Subcutaneous adipose tissue (tissue), 4 donors: ENCODE measurements around the gene RAP1GDS1. TPM values are rescaled to one million over a fixed set of nuclear protein-coding genes. Genes with fewer than 3 reads are reported as not detected.

ENCODE experiments used
- CTCF ChIP-seq: fragments of 450-650 bp; IDR thresholded peaks from one replicate; pipeline ENCODE4 v1.5.1; 2016; ENCODE audit warnings: low read depth, mild to moderate bottlenecking, control low read depth, antibody characterized with exemption, moderate library complexity
- total RNA-seq, 4 donors: library from RNA; depleted of rRNA; stranded (reverse); fragments of >200 nt; gene quantifications; one replicate each; pipeline ENCODE4 v1.1.0, GENCODE V29; 2016

The RAP1GDS1 gene
- total RNA-seq, 4 donors from 2014 or later = 32.2 to 62.4 (median 40.3) TPM

DNA sequence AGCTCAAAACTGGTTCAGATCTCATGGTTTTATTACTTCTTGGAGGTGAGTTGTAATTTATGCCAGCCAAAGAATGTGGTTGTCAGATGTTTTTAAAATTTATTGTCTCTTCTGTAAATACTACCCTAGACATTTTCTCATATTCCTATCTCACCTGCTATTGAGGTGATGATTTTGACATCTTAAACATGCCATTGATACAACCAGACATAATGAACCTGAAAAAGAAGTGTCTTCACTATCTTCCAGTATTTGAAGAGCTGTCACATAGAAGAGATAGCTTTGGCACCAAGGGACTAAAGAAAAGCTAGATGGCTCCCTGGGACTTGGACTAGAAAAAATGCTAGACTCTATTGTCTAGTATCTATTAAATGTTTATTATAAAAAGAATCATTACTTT is 155.7 kb downstream of the RAP1GDS1 start:
- TF ChIP-seq CTCF = no peak

DNA sequence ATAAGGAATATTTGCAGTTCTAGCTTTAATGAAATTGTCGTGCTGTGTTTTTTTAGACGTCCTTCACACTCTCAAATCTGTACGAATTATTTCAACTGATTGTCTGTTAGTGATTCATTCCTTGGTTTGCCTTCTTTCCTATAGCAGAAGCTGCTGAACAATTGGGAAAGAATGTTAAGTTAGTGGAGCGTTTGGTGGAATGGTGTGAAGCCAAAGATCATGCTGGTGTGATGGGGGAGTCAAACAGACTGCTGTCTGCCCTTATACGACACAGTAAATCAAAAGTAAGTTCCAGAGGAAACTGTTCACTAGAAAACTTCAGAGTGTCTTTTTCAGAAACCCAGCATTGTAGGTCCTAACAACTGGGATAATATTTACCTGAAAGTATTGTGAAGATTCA is 159.9 kb downstream of the RAP1GDS1 start:
- no peak for TF ChIP-seq CTCF

DNA sequence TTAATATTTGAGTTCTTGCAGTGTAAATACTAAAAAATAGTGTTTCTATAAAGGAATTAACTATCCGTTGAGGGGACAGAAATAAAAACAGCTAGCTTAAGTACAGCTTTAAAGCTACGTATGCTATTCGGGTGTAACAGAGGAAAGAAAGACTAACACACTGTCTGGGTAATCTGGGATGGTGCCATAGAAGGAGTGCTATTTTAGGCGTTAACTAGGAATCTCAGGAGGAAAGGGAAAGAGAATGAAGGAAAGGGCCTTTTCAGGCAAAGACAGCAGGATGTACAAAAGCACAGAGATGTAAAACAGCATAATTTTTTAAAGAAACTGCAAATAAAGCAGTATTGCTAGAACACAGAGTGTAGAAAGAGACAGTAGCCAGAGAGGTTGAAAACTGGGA is 161.8 kb downstream of the RAP1GDS1 start:
- no peak for TF ChIP-seq CTCF

GRCh38 chr4:98430708-98431403 is 169.7 kb downstream of the RAP1GDS1 start:
- TF ChIP-seq CTCF = no peak

GRCh38 chr4:98433691-98434090 is 172.5 kb downstream of the RAP1GDS1 start:
- TF ChIP-seq CTCF = no peak

- no peak for TF ChIP-seq CTCF
These were observed 173.6 kb downstream of the RAP1GDS1 start for GRCh38 chr4:98434816-98435215.

- no peak for TF ChIP-seq CTCF
These were observed 183.2 kb downstream of the RAP1GDS1 start for GRCh38 chr4:98444371-98444770.
